Stomach (tissue), 9 donors: Measurements from ENCODE around the gene CACNA1I. TPM values are rescaled to one million over a fixed set of nuclear protein-coding genes. Genes with fewer than 3 reads are reported as not detected.

Source experiments
- DNase-seq, 2 donors: peaks; one replicate each; pipeline versions ENCODE4 v3.0.0 to v3.0.0-alpha.2; 2013 to 2019
- H3K27ac ChIP-seq, 5 donors: fragments of 200-600 bp in 4 of 5; sonication (generic) in 4 of 5; one replicate each; pipeline ENCODE4 v1.5.1; 2013 to 2019; ENCODE audit warnings: mild to moderate bottlenecking in 1 of 5, moderate library complexity in 1 of 5
- H3K27me3 ChIP-seq, 3 donors: fragments of 200-600 bp; sonication (generic); one replicate each; pipeline ENCODE4 v1.5.1; 2017 to 2019; ENCODE audit warnings: mixed run types in 1 of 3
- H3K36me3 ChIP-seq, 4 donors: fragments of 200-600 bp; sonication (generic); 1 replicate in 3 of 4; 2 replicates in 1 of 4; pipeline ENCODE4 v1.5.1; 2016 to 2019
- H3K4me1 ChIP-seq, 4 donors: fragments of 200-600 bp; sonication (generic); one replicate each; pipeline ENCODE4 v1.5.1; 2016 to 2019
- H3K4me3 ChIP-seq, 4 donors: fragments of 200-600 bp; sonication (generic) in 3 of 4; one replicate each; pipeline ENCODE4 v1.5.1; 2016 to 2019; ENCODE audit warnings: mild to moderate bottlenecking in 1 of 4
- H3K9me3 ChIP-seq, 4 donors: fragments of 200-600 bp; sonication (generic); one replicate each; pipeline ENCODE4 v1.5.1; 2016 to 2019
- CTCF ChIP-seq, 7 experiments: fragments of 450-650 bp in 4 of 7; fragments of 200-600 bp in 3 of 7; sonication (generic) in 3 of 7; IDR thresholded peaks; one replicate each; pipeline ENCODE4 v1.5.1; 2016 to 2019; ENCODE audit warnings: antibody characterized with exemption in 7 of 7, control low read depth in 2 of 7, mild to moderate bottlenecking in 1 of 7
- EP300 ChIP-seq: sonication (generic); formaldehyde crosslinking; IDR thresholded peaks from one replicate; pipeline ENCODE4 v1.6.1; 2017; ENCODE audit warnings: antibody characterized with exemption
- POLR2A ChIP-seq, 4 donors: fragments of 450-650 bp; IDR thresholded peaks; one replicate each; pipeline ENCODE4 v1.6.1; 2016; ENCODE audit warnings: antibody characterized with exemption in 4 of 4, control low read depth in 2 of 4, mild to moderate bottlenecking in 1 of 4, moderate library complexity in 1 of 4
- POLR2AphosphoS5 ChIP-seq, 3 donors: sonication (generic); formaldehyde crosslinking; IDR thresholded peaks; one replicate each; pipeline ENCODE4 v1.6.1; 2016; ENCODE audit warnings: antibody characterized with exemption in 3 of 3
- WGBS, 5 donors: extraction: QIAGEN DNeasy Blood & Tissue Kit in 3 of 5; methylation state at CpG; one replicate each; pipeline versions ENCODE4 v1.1.5 to v1.1.7; 2013 to 2018; 5-methylcytosine and 5-hydroxymethylcytosine counted together
- intact Hi-C: fragments of 100-400 bp; cut with DNase I; formaldehyde crosslinking; loops from one replicate; pipeline ENCODE4 v1.15.1; 2023; ENCODE audit warnings: low total_unique reads
- polyA plus RNA-seq, 3 donors: library from polyadenylated mRNA; stranded (reverse); fragments of 200-250 nt; gene quantifications; one replicate each; pipeline ENCODE4 v1.2.3, GENCODE V29; 2013
- total RNA-seq, 5 donors: library from RNA; depleted of rRNA; stranded (reverse); fragments of >200 nt; gene quantifications; one replicate each; pipeline versions ENCODE4 v1.1.0 to v1.2.3, GENCODE V29; 2014 to 2016
- donor health status: healthy with polysubstance abuse.
- donor health status: Bipolar disorder and iron deficiency.
- donor health status: healthy.

CACNA1I gene
- total and polyA plus RNA-seq, 8 donors, result 0.06 to 4.0 (median 0.22) TPM; not detected in 2

- H3K4me3 ChIP-seq, result peak overlapping the region; percentile 32 to 39 (median 36)
- peaks cover 19 to 84% (median 53%) of the 10 kb centered on the region in 3 donors for H3K27me3 ChIP-seq
- H3K4me1 ChIP-seq, result peaks cover 14 to 18% (median 15%) of the 10 kb centered on the region in 4 donors
- TF ChIP-seq CTCF (IDR thresholded peaks at IDR 0.05) (no peak), EP300 (no peak), POLR2A (IDR thresholded peaks at IDR 0.05) (no peak), POLR2AphosphoS5 (IDR thresholded peaks at IDR 0.05) (no peak)
- no peaks in the 10 kb centered on the region for H3K36me3 ChIP-seq
- no peak overlapping the region for H3K27ac ChIP-seq
- H3K9me3 ChIP-seq, result no peaks in the 10 kb centered on the region
- DNase-seq, result peak in 1 of 2 donors; percentile 70
- 5 to 27% (median 6%) methylated on average over 9 to 72 of the region's 72 CpGs for WGBS, 5 donors
- intact Hi-C loops, result no loop called here
Observed at GRCh38 chr22:39556970-39557841, 13.3 kb upstream of the CACNA1I start.

- intact Hi-C loops, result no loop called here
- 7 to 15% (median 10%) methylated on average over 25 to 34 of the region's 34 CpGs for WGBS, 5 donors
- Histone ChIP-seq H3K36me3 (no peaks in the 10 kb centered on the region), H3K27ac (no peak overlapping the region), H3K27me3 (peaks cover 19 to 84% (median 53%) of the 10 kb centered on the region in 3 donors), H3K4me3 (peak overlapping the region; percentile 32 to 39 (median 36)), H3K4me1 (peaks cover 14 to 18% (median 15%) of the 10 kb centered on the region in 4 donors), H3K9me3 (no peaks in the 10 kb centered on the region)
- TF ChIP-seq CTCF (IDR thresholded peaks at IDR 0.05), result no peak
- TF ChIP-seq POLR2AphosphoS5 (IDR thresholded peaks at IDR 0.05), result no peak
- TF ChIP-seq POLR2A (IDR thresholded peaks at IDR 0.05), result no peak
- TF ChIP-seq EP300, result no peak
- peak in 1 of 2 donors; percentile 28 for DNase-seq
Observed at GRCh38 chr22:39558254-39558727, 12.3 kb upstream of the CACNA1I start.

GRCh38 chr22:39558950-39559349, 11.6 kb upstream of the CACNA1I start:
- WGBS, 5 donors, result 79 to 88% (median 85%) methylated on average over 7 to 14 of the region's 14 CpGs
- intact Hi-C loops, result no loop called here
- no peak for DNase-seq
- Histone ChIP-seq H3K4me3 (no peak overlapping the region), H3K36me3 (no peaks in the 10 kb centered on the region), H3K27me3 (peaks cover 19 to 91% (median 53%) of the 10 kb centered on the region in 3 donors), H3K9me3 (no peaks in the 10 kb centered on the region), H3K4me1 (peaks cover 14 to 18% (median 15%) of the 10 kb centered on the region in 4 donors), H3K27ac (no peak overlapping the region)
- TF ChIP-seq POLR2AphosphoS5 (IDR thresholded peaks at IDR 0.05), result no peak
- TF ChIP-seq EP300, result no peak
- no peak for TF ChIP-seq POLR2A (IDR thresholded peaks at IDR 0.05)
- no peak for TF ChIP-seq CTCF (IDR thresholded peaks at IDR 0.05)

GRCh38 chr22:39559456-39560105, 11.0 kb upstream of the CACNA1I start:
- TF ChIP-seq CTCF (IDR thresholded peaks at IDR 0.05) (peak in 2 of 7 experiments; percentile 19 to 37), EP300 (no peak), POLR2AphosphoS5 (IDR thresholded peaks at IDR 0.05) (no peak), POLR2A (IDR thresholded peaks at IDR 0.05) (no peak)
- H3K27me3 ChIP-seq, result peaks cover 19 to 91% (median 53%) of the 10 kb centered on the region in 3 donors
- 40 to 49% (median 46%) methylated on average over 6 to 11 of the region's 11 CpGs for WGBS, 5 donors
- H3K4me3 ChIP-seq, result no peak overlapping the region
- intact Hi-C loops, result no loop called here
- H3K4me1 ChIP-seq, result peaks cover 14 to 18% (median 15%) of the 10 kb centered on the region in 4 donors
- DNase-seq, result no peak
- H3K36me3 ChIP-seq, result no peaks in the 10 kb centered on the region
- H3K9me3 ChIP-seq, result no peaks in the 10 kb centered on the region
- no peak overlapping the region for H3K27ac ChIP-seq
